ENCODE measurements around the gene EXOC4.

- TF ChIP-seq POLR2AphosphoS5 (IDR thresholded peaks at IDR 0.05) (no peak), POLR2A (IDR thresholded peaks at IDR 0.05) (no peak), CTCF (IDR thresholded peaks at IDR 0.05) (no peak)
Observed at GRCh38 chr7:133518718-133519117, 265.8 kb downstream of the EXOC4 start.
